ENCODE results near the gene CEP131. TPM values are rescaled to one million over a fixed set of nuclear protein-coding genes. Genes with fewer than 3 reads are reported as not detected.

CEP131 gene
- total and polyA plus RNA-seq, 2 of the 4 experiments (the other 2 are of a cell fraction), result 4.8 to 9.6 TPM

DNA sequence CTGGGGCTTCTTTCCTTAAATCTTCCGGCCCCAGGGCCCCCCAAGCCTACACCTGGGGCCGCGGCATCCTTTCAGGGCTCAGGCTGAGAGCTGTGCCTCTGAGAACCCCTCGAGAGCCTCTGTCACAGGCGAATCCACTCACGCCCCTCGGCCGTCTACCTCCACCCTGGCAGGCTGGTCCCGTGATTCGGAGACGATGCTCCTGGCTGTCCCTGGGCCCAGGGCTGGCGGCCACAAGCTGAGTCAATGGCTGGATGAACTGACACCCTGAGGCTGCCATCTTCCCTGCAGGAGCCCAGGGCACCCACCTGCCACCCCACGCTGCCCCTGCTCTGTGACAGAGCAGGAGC, 11.7 kb upstream of the CEP131 start (continued):
- TF ChIP-seq, protein P1, sequence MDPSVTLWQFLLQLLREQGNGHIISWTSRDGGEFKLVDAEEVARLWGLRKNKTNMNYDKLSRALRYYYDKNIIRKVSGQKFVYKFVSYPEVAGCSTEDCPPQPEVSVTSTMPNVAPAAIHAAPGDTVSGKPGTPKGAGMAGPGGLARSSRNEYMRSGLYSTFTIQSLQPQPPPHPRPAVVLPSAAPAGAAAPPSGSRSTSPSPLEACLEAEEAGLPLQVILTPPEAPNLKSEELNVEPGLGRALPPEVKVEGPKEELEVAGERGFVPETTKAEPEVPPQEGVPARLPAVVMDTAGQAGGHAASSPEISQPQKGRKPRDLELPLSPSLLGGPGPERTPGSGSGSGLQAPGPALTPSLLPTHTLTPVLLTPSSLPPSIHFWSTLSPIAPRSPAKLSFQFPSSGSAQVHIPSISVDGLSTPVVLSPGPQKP (IDR thresholded peaks at IDR 0.05; ENCODE audit: borderline replicate concordance, low read depth, low read length), result no peak
- TF ChIP-seq RAD21 (IDR thresholded peaks at IDR 0.05; ENCODE audit: low read length) (no peak), MXI1 (IDR thresholded peaks at IDR 0.05; ENCODE audit: borderline replicate concordance, low read depth, low read length) (no peak), CEBPB (IDR thresholded peaks at IDR 0.05; ENCODE audit: low read depth, low read length) (no peak)

DNA sequence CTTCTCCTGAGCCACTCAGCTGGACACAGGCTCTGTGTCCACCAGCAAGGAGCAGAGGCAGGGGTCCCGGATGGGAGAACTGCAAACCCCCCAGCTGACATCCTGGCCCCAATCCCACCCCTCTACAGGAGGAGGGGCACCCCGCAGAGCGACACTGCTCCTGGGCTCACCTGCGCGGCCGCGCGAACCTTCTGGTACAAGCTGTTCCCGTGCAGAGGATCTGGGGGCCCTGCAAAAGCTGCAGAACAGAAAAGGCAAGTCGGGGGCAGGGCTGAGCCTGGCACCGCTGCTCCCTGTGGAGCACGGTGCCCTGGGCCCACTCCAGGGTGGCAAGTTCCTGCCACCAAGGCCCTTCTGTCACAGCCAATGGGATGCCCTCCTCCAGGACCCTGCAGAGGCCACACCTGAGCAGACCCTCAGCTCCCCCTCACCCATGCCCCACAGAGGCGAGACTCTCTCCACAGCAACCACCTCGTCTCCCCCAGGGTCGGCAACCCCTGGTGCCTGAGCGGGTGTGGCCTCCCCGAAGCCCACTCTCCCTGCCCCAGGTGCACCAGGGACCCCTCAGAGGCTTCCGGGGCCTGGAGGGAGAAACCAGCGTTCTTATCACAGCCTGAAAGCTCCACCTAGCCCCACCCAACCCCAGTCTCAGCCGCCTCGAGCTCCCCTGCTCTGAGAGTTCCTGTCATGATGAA, 11.2 kb upstream of the CEP131 start:
- dilution Hi-C loops (cut with HindIII; ENCODE audit: low sequenced_read_pairs, unreplicated experiment), result no loop called here
- Histone ChIP-seq H3K4me3 (ENCODE audit: insufficient read depth, low read depth, low read length) (no peak overlapping the region), H3K9me3 (ENCODE audit: control insufficient read depth, insufficient read depth, low read length) (no peaks in the 10 kb centered on the region), H3K14ac (replicated peaks; ENCODE audit: low read depth, low read length) (no peak overlapping the region), H2AK9ac (replicated peaks; ENCODE audit: low read depth, low read length, poor library complexity) (no peak overlapping the region), H3K4ac (ENCODE audit: low read depth, low read length) (no peak overlapping the region), H3K9me1 (ENCODE audit: insufficient read depth, low read length) (0 out of 2 replicates have a peak, but pooled peaks cover 5% of the 10 kb centered on the region), H2BK5ac (ENCODE audit: low read depth, low read length, poor library complexity, severe bottlenecking) (no peak overlapping the region), H3K18ac (ENCODE audit: low read depth, low read length) (no peak overlapping the region), H2AK5ac (ENCODE audit: low read depth, low read length) (no peak overlapping the region), H2BK15ac (ENCODE audit: low read depth, low read length) (no peak overlapping the region), H3K4me2 (ENCODE audit: low read depth, low read length) (no peak overlapping the region), H4K5ac (ENCODE audit: low read depth, low read length) (no peak overlapping the region), H3K27ac (ENCODE audit: insufficient read depth, low read length) (no peak overlapping the region), H4K8ac (ENCODE audit: low read depth in 2 of 2, low read length in 2 of 2) (no peak overlapping the region), H3K27me3 (ENCODE audit: control insufficient read depth, insufficient read depth, low read length) (no peaks in the 10 kb centered on the region), H3K56ac (ENCODE audit: extremely low read depth, insufficient read depth, low read length) (no peak overlapping the region), H4K20me1 (ENCODE audit: insufficient read depth, low read length) (peaks cover 39% of the 10 kb centered on the region), H3K23ac (ENCODE audit: low read depth, low read length) (no peak overlapping the region), H2BK120ac (ENCODE audit: low read depth, low read length) (no peak overlapping the region), H4K91ac (ENCODE audit: insufficient read depth, low read depth, low read length) (no peak overlapping the region), H3K79me1 (ENCODE audit: low read depth in 1 of 2, low read length in 2 of 2) (peaks cover 17 to 53% of the 10 kb centered on the region in 2 experiments), H3K4me1 (ENCODE audit: control insufficient read depth, insufficient read depth, low read length) (peaks cover 8% of the 10 kb centered on the region), H3K9ac (ENCODE audit: low read depth, low read length) (no peak overlapping the region), H3K36me3 (ENCODE audit: control insufficient read depth, insufficient read depth, low read length) (peaks cover 35% of the 10 kb centered on the region), H2BK20ac (ENCODE audit: low read depth, low read length) (no peak overlapping the region), H2AFZ (replicated peaks; ENCODE audit: low read length, poor library complexity) (no peak overlapping the region)
- TF ChIP-seq, protein P1 (IDR thresholded peaks at IDR 0.05; ENCODE audit: borderline replicate concordance, low read depth, low read length), result no peak
- TF ChIP-seq, protein P2, sequence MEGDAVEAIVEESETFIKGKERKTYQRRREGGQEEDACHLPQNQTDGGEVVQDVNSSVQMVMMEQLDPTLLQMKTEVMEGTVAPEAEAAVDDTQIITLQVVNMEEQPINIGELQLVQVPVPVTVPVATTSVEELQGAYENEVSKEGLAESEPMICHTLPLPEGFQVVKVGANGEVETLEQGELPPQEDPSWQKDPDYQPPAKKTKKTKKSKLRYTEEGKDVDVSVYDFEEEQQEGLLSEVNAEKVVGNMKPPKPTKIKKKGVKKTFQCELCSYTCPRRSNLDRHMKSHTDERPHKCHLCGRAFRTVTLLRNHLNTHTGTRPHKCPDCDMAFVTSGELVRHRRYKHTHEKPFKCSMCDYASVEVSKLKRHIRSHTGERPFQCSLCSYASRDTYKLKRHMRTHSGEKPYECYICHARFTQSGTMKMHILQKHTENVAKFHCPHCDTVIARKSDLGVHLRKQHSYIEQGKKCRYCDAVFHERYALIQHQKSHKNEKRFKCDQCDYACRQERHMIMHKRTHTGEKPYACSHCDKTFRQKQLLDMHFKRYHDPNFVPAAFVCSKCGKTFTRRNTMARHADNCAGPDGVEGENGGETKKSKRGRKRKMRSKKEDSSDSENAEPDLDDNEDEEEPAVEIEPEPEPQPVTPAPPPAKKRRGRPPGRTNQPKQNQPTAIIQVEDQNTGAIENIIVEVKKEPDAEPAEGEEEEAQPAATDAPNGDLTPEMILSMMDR (conservative IDR thresholded peaks at IDR 0.05; ENCODE audit: low read depth, low read length), result no peak
- TF ChIP-seq RCOR1 (IDR thresholded peaks at IDR 0.05; ENCODE audit: insufficient replicate concordance, low read length), result no peak
- TF ChIP-seq BHLHE40 (IDR thresholded peaks at IDR 0.05; ENCODE audit: low read depth, low read length), result no peak
- TF ChIP-seq CHD1 (IDR thresholded peaks at IDR 0.05; ENCODE audit: low read depth, low read length), result no peak
- WGBS, 2 experiments (ENCODE audit: extremely low coverage in 2 of 2, insufficient read length in 1 of 2), result 79% methylated on average over 4 of the region's 21 CpGs; no CpG with 5 or more reads in 1 of the 2 experiments
- ChIA-PET CTCF (no interaction called here), POLR2A (ENCODE audit: unreplicated experiment) (no interaction called here)
- no peak for ATAC-seq (ENCODE audit: low read depth)
- intact Hi-C loops (cut with micrococcal nuclease), result no loop called here
- BruUV-seq (replicated peaks), result no TSS peak
- in situ Hi-C loops (cut with MboI; ENCODE audit: low sequenced_read_pairs), result no loop called here
- no peak for DNase-seq

Measured in IMR-90 (cell line).